ENCODE measurements around the gene PCDHGA1. TPM values are rescaled to one million over a fixed set of nuclear protein-coding genes. Genes with fewer than 3 reads are reported as not detected.
A peak's percentile ranks its signal among the peaks of the same experiment; 100 is the strongest.
"Not testable (repeated sequence)": the region's sequence is repeated elsewhere in the genome, so short reads cannot be mapped to it uniquely, and the experiment has no call there.

The PCDHGA1 gene
- total RNA-seq, 1 experiment from 2014 or later: 0.04 TPM

GRCh38 chr5:141383345-141383744 is 53.0 kb downstream of the PCDHGA1 start:
- POLR2A ChIA-PET (ENCODE audit: unreplicated experiment): no interaction called here
- no peaks in the 10 kb centered on the region for H3K27me3 ChIP-seq (ENCODE audit: low read length)
- intact Hi-C loops (cut with micrococcal nuclease): no loop called here
- H3K27ac ChIP-seq (ENCODE audit: low read length): no peak overlapping the region
- TF ChIP-seq EZH2phosphoT487 (IDR thresholded peaks at IDR 0.05; ENCODE audit: borderline replicate concordance, low read length) (no peak), EZH2 (IDR thresholded peaks at IDR 0.05; ENCODE audit: low read length, unreplicated experiment) (no peak), CTCF (conservative IDR thresholded peaks at IDR 0.05; ENCODE audit: low read depth, low read length) (no peak)
- no peaks in the 10 kb centered on the region for H3K4me1 ChIP-seq (ENCODE audit: insufficient read depth, low read length)
- no peak overlapping the region for H2AFZ ChIP-seq (ENCODE audit: low read length)
- H3K4me2 ChIP-seq (ENCODE audit: low read length): no peak overlapping the region
- no peaks in the 10 kb centered on the region for H3K79me2 ChIP-seq (ENCODE audit: low read length)
- no peaks in the 10 kb centered on the region for H4K20me1 ChIP-seq (ENCODE audit: low read length)
- H3F3A ChIP-seq (ENCODE audit: low read length, unreplicated experiment): no peaks in the 10 kb centered on the region
- no peaks in the 10 kb centered on the region for H3K9me2 ChIP-seq (replicated peaks; ENCODE audit: low read length)
- no peak overlapping the region for H3K4me3 ChIP-seq (ENCODE audit: low read length)
- BruUV-seq (replicated peaks): no TSS peak
- H3K9ac ChIP-seq (ENCODE audit: low read length): no peak overlapping the region
- DNase-seq (no peak), ATAC-seq (no peak)
- no peaks in the 10 kb centered on the region for H3K36me3 ChIP-seq (ENCODE audit: low read depth, low read length)
- H3K9me3 ChIP-seq (ENCODE audit: low read length): 0 out of 2 replicates have a peak, but pooled peaks cover 4% of the 10 kb centered on the region
- CTCF ChIA-PET: no interaction called here

- H2AFZ ChIP-seq (ENCODE audit: low read length): no peak overlapping the region
- TF ChIP-seq EZH2 (IDR thresholded peaks at IDR 0.05; ENCODE audit: low read length, unreplicated experiment): no peak
- no peak for TF ChIP-seq CTCF (conservative IDR thresholded peaks at IDR 0.05; ENCODE audit: low read depth, low read length)
- no peak for TF ChIP-seq EZH2phosphoT487 (IDR thresholded peaks at IDR 0.05; ENCODE audit: borderline replicate concordance, low read length)
- CTCF ChIA-PET: no interaction called here
- no peak overlapping the region for H3K4me3 ChIP-seq (ENCODE audit: low read length)
- H3K27me3 ChIP-seq (ENCODE audit: low read length): no peaks in the 10 kb centered on the region
- no peak overlapping the region for H3K9ac ChIP-seq (ENCODE audit: low read length)
- H3F3A ChIP-seq (ENCODE audit: low read length, unreplicated experiment): no peaks in the 10 kb centered on the region
- H3K4me1 ChIP-seq (ENCODE audit: insufficient read depth, low read length): no peaks in the 10 kb centered on the region
- ATAC-seq: no peak
- 0 out of 2 replicates have a peak, but pooled peaks cover 6% of the 10 kb centered on the region for H3K9me3 ChIP-seq (ENCODE audit: low read length)
- no peak overlapping the region for H3K4me2 ChIP-seq (ENCODE audit: low read length)
- H3K9me2 ChIP-seq (replicated peaks; ENCODE audit: low read length): no peaks in the 10 kb centered on the region
- no TSS peak for BruUV-seq (replicated peaks)
- POLR2A ChIA-PET (ENCODE audit: unreplicated experiment): no interaction called here
- DNase-seq: no peak
- intact Hi-C loops (cut with micrococcal nuclease): no loop called here
- no peaks in the 10 kb centered on the region for H4K20me1 ChIP-seq (ENCODE audit: low read length)
- no peaks in the 10 kb centered on the region for H3K36me3 ChIP-seq (ENCODE audit: low read depth, low read length)
- no peak overlapping the region for H3K27ac ChIP-seq (ENCODE audit: low read length)
- no peaks in the 10 kb centered on the region for H3K79me2 ChIP-seq (ENCODE audit: low read length)
Observed at GRCh38 chr5:141384471-141385267, 54.4 kb downstream of the PCDHGA1 start.

- H3K9me2 ChIP-seq (replicated peaks; ENCODE audit: low read length); H3K79me2 ChIP-seq (ENCODE audit: low read length); intact Hi-C loops (cut with micrococcal nuclease); H4K20me1 ChIP-seq (ENCODE audit: low read length); H3K9ac ChIP-seq (ENCODE audit: low read length); H3F3A ChIP-seq (ENCODE audit: low read length, unreplicated experiment); H3K27ac ChIP-seq (ENCODE audit: low read length); H3K36me3 ChIP-seq (ENCODE audit: low read depth, low read length); H3K27me3 ChIP-seq (ENCODE audit: low read length); H3K9me3 ChIP-seq (ENCODE audit: low read length); BruUV-seq (replicated peaks); H3K4me3 ChIP-seq (ENCODE audit: low read length); H2AFZ ChIP-seq (ENCODE audit: low read length); H3K4me2 ChIP-seq (ENCODE audit: low read length); CTCF ChIA-PET; POLR2A ChIA-PET (ENCODE audit: unreplicated experiment); H3K4me1 ChIP-seq (ENCODE audit: insufficient read depth, low read length): not testable (repeated sequence)
- DNase-seq (peak; percentile 23), ATAC-seq (peak; percentile 35)
- TF ChIP-seq CTCF (conservative IDR thresholded peaks at IDR 0.05; ENCODE audit: low read depth, low read length): peak; percentile 31
Observed at GRCh38 chr5:141387557-141388311, 57.4 kb downstream of the PCDHGA1 start, which contains the start of gene PCDHGB4. Gene PCDHGB4, plus strand, starts transcription at chr5:141387698. Its CDS starts 187 bp downstream, at chr5:141387885.
